T-helper 2 cell treated with Interferon-gamma antibody and Interleukin-4, amounts not matched to agents 100 ng/mL and 5 ng/mL, for 36 hours (primary cell): ENCODE data around the gene BIRC2. TPM values are rescaled to one million over a fixed set of nuclear protein-coding genes. Genes with fewer than 3 reads are reported as not detected.

Experiments
- intact Hi-C: fragments of 100-400 bp; cut with micrococcal nuclease; formaldehyde crosslinking; loops from one replicate; pipeline ENCODE4 v1.15.1; 2023
- total RNA-seq: library from RNA; stranded (reverse); gene quantifications from 2 replicates; pipeline ENCODE4 v1.2.3, GENCODE V29; 2022

Gene BIRC2
- total RNA-seq, 1 donor from 2014 or later, result 28.2 TPM

DNA sequence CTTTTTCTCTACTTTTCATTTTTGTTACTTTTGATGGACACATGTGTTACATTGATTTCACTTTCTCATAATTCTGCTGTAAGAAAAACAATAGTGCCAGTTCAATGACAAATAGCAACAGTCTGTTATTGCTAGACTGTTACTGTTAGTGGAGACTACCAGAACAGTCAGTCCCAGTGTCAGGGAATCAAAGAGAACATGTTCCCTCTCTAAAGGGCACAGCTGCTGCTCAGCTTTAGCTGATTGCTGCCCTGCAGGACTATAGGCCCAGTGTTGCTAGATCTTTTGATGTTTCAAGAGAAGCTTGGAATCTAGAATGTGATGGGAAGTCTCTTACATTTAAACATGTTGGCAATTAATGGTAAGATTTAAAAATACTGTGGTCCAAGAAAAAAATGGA, 26.3 kb upstream of the BIRC2 start:
- intact Hi-C loops, result no loop called here

DNA sequence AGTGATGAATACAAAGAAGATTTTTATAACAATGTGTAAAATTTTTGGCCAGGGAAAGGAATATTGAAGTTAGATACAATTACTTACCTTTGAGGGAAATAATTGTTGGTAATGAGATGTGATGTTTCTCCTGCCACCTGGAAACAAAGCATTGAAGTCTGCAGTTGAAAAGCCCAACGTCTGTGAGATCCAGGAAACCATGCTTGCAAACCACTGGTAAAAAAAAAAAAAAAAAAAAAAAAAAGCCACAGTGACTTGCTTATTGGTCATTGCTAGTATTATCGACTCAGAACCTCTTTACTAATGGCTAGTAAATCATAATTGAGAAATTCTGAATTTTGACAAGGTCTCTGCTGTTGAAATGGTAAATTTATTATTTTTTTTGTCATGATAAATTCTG, 24.5 kb upstream of the BIRC2 start:
- intact Hi-C loops, result no loop called here

DNA sequence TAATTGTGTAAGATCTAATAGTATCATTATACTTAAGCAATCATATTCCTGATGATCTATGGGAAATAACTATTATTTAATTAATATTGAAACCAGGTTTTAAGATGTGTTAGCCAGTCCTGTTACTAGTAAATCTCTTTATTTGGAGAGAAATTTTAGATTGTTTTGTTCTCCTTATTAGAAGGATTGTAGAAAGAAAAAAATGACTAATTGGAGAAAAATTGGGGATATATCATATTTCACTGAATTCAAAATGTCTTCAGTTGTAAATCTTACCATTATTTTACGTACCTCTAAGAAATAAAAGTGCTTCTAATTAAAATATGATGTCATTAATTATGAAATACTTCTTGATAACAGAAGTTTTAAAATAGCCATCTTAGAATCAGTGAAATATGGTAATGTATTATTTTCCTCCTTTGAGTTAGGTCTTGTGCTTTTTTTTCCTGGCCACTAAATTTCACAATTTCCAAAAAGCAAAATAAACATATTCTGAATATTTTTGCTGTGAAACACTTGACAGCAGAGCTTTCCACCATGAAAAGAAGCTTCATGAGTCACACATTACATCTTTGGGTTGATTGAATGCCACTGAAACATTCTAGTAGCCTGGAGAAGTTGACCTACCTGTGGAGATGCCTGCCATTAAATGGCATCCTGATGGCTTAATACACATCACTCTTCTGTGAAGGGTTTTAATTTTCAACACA, 23.3 kb upstream of the BIRC2 start:
- intact Hi-C loops, result no loop called here

DNA sequence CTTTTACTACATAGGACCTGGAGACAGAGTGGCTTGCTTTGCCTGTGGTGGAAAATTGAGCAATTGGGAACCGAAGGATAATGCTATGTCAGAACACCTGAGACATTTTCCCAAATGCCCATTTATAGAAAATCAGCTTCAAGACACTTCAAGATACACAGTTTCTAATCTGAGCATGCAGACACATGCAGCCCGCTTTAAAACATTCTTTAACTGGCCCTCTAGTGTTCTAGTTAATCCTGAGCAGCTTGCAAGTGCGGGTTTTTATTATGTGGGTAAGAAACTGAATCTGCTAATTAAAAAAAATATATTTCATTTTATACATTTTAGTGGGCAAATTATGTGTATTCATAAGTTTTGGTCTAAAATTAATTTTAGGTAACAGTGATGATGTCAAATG, 21.9 kb upstream of the BIRC2 start:
- intact Hi-C loops, result no loop called here

DNA sequence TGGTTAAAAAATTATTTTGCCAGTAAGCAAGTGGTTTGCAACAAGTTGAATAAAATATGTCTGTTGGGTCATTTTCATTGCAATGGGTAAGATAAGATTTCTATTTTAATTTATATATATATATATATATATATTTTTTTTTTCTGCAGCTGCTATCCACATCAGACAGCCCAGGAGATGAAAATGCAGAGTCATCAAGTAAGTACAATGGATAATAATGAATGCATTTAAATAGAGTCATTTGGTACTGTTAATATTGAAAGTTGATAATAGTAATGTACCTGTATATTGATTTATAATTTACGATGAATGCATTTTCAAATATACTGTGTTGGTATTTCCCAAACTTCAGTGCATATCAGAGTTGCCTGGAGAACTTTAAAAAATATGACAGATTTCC, 18.3 kb upstream of the BIRC2 start:
- intact Hi-C loops, result no loop called here

DNA sequence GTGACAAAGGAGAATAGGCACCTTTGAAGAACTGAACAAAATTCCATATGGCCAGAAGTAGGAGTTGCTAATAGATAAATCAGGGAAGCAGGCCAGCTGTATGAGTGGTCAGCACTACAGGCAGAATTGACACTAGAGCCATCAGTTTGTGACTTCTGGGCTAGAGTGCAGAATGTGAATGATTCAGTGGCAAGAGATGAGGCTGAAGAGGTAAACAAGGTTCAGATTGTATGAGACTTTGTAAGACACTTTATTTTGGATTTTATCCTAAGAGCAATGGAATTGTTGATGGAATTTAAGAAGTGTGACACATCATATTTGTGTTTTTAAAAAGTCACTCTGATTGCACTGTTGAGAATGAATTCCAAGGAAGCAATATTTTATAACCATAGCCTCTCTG, 16.8 kb upstream of the BIRC2 start:
- intact Hi-C loops, result no loop called here

DNA sequence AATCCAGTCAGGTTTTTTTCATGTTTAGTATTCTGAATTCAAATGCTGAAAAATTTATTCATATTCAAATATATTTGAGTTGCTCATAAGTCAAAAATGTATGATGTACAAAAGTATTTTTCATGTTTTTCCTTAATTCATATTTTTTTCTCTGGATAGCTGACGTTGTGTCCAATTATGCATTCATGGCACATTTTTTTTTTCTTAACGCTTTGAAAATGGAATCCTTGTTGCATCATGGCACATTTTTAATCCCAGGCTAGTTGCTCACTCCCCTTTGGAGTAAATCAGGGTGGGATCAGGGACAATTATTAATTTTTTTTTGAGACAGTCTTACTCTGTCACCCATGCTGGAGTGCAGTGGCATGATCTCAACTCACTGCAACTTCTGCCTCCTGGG, 15.7 kb upstream of the BIRC2 start:
- intact Hi-C loops, result no loop called here

DNA sequence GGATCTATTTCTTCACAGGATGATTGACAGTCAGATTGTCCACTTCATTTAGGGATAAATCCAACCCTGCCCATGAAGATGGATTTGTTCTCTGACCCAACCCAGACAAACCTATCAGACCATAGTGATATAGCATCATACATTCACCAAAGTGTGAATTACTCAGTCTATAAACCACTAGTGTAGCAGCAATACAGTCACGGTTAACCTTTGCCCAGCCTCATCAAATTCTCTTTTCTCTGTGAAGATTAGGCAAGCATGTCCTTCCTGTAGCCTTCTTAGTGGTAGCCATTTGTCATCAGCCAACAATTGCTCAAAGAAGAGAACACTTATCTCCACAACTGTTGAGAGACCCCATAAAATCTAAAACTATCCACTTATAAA, 14.4 kb upstream of the BIRC2 start:
- intact Hi-C loops, result no loop called here

DNA sequence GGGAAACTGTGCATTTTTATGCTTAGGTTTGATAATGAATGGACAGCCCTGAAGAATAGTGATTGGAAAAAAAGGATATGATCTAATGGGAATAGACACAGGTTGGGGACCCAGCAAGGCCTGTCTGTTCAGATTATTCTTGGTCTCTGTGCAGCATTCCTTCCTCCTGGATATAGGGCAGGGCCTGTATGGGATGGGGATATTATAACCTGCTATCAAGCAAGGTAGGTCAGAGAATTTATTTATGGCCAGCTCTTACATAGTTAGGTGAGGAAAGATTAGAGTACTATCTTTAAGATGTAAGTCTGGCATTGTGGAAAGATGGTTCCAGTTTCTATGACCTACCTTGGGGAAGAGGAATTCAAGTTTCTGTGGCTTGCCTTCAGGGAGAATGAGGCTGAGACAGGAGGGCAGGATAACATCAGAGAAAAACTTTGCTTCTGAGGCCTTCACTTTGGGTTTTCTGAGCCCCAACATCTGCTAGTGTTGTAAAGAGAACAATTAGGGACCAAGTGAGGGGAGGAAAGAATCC, 8.5 kb upstream of the BIRC2 start:
- intact Hi-C loops, result no loop called here

DNA sequence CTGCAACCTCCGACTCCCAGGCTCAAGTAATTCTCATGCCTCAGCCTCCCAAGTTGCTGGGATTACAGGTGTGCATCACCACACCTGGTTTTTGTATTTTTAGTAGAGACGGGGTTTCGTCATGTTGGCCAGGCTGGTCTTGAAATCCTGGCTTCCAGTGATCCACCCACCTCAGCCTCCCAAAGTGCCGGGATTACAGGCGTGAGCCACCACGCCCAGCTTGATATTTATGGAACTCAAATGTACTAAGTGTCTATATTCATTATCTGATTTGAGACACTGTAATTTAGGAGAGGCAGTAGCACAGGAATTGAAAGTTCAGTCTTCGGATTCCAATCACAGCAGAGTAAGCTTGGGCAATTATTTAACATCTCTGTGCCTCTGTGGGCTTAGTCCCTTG, 5.7 kb upstream of the BIRC2 start:
- intact Hi-C loops, result loop anchor here (1.0 to 10.0 kb wide), 5 partner anchors 53 to 427 kb away; partner anchors contain the start of genes ANGPTL5 and CEP126

DNA sequence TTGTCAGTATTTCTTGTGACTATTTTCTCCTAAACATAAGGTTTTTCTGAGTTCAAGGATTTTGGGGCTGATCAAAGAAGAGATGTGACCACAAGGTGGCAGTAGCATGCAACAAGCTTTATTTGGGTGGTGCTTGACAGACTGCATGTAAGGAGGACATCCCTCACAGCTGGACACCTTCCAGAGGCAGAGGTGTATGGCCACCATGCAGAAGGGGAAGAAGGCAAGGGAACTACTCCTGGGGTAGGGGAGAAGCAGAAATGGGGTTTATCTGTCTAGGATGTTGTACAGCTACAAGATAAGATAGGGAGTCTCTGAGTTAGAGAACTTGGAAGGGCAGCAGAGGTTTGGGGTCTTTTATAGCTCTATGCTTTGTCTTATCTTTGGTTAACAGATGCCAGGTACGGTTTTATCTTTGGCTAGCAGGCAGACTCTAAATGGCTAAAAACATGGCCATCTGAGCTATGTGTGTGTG, 5.1 kb upstream of the BIRC2 start:
- intact Hi-C loops, result loop anchor here (1.0 to 10.0 kb wide), 6 partner anchors 54 to 427 kb away; partner anchors contain the start of genes ANGPTL5 and CEP126

DNA sequence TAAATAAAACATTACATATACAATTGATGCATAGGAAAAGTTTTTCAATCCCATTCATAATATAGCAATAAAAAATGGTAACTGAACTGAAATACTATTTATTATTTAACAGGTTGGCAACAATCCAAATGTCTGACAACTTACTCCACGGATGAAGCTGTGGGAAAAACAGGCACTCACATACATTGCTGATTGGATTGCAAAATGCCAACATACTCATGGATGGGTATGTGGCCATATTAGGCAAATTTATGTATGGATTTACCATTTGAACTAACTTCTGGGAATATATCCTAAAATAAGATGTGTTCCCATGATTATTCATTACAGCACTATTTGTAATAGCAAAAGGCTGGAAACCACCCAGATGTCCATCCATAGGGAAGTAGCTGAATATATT, 3.2 kb upstream of the BIRC2 start:
- intact Hi-C loops, result loop anchor here (2.0 to 10.0 kb wide), 2 partner anchors 269 to 429 kb away; partner anchors contain the start of genes ANGPTL5 and CEP126

DNA sequence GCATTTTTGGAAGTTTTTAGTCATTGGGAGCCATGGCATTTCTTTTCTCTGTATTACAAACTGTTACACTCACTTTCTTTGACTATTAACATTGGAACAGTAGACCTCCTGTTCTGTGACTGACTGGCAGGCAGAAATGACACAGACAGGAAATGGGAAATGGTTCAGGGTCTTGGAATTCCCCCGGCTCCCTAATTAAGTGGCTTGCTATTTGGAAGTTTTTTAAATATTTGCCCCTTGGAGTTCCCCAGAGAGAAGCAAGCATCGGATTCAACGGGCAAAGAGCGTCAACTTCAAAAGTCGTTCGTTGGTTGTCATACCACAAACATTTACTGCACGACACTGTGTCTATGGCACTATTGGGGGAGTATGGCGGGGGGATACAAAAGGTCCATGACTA, 1.1 kb upstream of the BIRC2 start:
- intact Hi-C loops, result loop anchor here (10.0 kb wide), 1 partner anchor 431 kb away; the partner anchor contains the start of genes ANGPTL5 and CEP126

DNA sequence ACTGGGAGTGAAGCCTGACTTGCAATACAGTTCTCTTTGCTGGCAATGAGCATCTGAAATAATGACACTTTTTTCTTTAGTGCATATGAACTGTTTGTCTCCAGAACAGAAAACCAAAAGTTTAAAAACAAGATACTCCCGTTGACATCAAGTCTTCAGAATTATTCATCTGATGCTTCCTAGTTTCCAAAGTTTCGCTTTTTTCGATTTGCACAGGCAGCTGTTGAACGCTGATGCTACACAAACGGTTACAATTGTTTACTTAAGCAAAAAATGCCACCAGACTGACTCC, 612 bp upstream of the BIRC2 start:
- intact Hi-C loops, result loop anchor here (10.0 kb wide), 1 partner anchor 432 kb away; the partner anchor contains the start of genes ANGPTL5 and CEP126

DNA sequence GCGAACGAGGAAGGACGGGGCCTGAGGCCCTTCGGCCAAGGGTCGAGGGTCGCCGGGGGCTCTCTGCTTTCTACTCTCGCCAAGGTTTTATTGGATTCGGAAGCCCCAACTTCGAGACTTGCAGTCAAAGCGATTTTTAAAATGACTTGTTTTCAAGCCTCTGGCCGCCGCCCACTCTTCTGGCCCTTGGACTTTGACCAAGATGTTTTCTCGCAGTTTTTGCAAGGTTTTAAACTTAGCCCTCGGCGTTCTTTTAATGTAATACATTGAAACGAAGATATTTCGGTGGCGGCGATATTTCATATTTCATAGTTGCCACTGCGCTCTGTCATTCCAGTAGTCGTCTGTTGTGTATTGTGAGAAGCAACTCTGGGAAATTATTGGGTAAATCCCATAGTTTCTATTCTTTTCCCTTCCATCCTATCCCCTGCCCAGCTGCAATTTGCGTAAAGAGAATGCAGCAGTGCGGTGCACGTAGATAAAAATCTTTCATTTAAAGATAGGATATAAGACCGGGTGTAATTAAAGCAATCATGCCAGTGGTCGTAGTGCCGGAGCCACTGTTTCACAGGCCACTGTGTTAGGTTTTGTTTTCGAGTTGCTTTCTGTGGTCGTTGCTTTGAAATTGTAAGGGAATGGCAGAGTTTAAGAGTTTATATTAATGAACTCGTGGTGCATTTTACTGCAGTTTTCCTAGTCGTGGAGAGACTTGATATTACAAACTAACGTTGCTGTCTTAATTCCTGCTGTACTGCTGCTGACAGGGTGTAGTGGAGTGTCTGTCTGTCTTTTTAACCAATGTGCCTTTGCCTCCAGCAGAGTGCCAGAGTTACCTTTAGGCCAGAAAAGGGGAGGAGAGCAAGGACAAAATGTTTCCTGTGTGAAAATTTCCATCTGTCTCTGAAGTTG, 702 bp downstream of the BIRC2 start:
- intact Hi-C loops, result loop anchor here (1.0 to 10.0 kb wide), 7 partner anchors 17 to 433 kb away; partner anchors contain the start of genes ANGPTL5, BIRC3, CEP126 and TMEM123

DNA sequence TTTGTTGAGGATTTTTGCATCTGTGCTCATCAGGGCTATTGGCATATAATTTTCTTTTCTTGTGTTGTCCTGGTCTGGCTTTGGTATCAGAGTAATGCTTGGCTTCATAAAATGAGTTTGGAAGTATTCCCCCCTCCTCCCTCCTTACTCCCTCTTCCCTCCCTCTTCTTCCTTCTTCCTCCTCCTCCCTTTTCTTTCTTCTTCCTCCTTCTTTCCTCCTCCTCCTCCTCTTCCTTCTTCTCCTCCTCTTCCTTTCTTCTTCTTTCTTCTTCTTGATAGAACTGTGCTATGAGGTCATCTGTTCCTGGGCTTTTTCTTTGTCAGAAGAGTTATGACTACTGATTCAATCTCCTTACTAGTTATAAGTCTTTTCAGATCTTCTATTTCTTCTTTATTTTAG, 10.1 kb downstream of the BIRC2 start:
- intact Hi-C loops, result no loop called here

DNA sequence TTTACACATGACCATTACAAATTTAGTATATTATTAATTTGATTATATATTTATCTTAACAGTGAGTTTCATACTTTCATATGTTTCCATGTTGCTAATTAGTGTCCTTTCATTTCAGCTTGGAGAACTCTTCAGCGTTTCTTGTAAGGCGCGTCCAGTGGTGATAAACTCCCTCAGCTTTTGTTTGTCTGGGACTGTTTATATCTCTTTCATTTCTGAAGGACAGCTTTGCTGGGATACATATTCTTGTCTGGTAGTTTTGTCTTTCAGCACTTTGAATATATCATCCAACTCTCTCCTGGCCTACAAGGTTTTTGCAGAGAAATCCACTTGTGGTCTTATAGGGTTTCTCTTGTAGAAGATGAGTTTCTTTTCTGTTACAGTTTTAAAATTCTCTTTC, 12.4 kb downstream of the BIRC2 start:
- intact Hi-C loops, result loop anchor here (1.0 kb wide), 1 partner anchor 9 kb away; no protein-coding TSS in a partner anchor

DNA sequence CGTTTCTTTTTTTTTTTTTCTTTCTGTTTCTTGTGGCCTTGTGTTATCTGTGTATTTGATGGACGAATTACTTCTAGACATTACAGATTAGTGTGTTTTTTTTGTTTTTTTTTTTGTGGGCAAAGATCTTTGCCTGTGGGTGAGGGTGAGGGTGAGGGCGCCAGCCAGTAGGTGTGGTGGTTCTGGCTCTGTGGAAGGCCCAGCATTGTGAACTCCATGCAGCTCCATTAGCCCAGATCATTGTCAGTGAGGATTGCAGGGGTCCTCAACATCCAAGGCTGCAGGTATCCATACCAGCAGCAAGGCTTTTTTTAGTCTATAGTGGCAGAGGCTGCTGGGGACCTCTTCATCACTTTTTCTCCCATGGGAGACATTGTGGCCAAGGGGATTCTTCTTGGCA, 13.7 kb downstream of the BIRC2 start:
- intact Hi-C loops, result no loop called here

DNA sequence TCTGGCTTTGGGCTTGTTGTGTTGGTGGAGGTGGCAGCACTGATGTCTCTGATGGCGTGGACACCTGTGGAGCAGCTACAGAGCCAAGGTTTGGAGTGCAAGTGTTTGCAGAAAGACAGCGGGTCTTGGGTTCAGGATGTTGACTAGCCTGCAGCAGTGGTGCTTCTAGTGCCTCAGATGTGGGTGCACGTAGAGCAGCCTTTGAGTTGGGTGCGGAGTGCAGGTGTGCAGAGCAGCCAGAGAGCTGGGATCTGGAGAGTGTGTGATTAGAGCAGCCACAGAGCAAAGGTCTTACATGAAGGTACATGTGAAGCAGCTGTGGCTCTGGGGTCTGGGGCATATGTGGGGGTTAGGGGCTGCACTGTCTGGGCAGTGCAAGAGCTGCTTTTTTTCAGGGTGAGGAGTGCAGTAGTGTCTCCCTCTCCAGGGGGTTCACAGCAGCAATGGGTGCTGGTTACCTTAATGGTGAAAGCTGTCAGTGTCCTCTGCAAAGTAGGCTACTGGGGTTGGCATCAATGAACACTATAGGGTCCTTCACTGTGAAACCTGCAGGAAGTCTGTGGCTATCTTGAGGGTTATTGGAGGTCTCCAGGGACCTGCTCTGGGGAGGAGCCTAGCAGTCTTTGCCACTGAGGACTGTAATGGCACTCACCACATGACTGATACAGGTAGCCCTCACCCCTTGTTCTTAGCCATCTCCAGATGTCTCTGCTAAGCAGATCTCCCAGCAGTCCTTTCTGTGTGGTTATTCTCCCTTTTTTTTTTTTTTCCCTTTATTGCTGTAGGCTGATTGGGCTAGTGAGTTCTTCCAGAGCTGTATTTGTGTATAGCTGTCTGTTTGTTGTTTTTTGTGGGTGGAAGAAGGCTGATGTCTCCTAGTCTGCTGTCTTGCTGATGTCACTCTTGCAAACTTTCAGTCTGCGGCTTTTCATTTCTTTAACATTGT, 14.3 kb downstream of the BIRC2 start:
- intact Hi-C loops, result no loop called here

DNA sequence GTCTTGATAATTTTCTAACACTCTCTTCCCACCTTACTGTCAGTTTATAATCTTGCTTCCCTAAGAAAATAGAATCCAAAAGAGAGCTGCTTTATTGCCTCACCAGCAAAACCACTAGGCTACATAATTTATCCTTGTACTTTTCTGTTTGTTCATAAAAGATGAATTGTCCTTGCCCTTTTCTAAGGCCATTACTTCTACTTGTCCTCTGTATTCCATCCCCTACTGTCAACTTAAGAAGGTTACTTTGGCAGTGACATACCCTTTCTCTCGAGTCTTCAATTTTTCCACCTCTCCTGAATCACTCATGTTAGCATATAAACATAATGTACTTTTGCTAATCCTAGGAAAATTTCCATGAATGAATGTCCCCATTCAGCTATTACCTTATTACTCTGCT, 18.0 kb downstream of the BIRC2 start:
- intact Hi-C loops, result loop anchor here (2.0 kb wide), 1 partner anchor 16 kb away; no protein-coding TSS in a partner anchor

DNA sequence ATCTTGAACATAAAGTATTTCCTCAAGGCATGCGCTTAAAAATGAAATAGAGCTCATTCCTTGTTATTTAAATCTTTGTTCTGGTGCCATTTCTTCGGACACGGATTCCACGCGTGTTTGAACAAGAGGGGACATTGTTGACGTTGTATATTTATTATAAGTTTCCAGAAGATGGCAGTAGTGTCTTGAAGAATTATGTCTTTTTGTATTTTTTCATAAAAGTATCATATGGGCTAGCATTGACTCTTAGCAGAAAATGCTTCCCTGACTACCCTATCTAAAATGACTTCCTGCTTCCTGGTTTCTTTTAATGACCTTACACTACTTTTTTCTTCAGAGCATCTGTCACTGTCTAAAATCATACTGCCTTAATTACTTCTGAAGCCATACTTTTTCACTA, 20.4 kb downstream of the BIRC2 start:
- intact Hi-C loops, result loop anchor here (1.0 kb wide), 2 partner anchors 128 to 246 kb away; no protein-coding TSS in a partner anchor
